HG02852 (cell line): Measurements from ENCODE around the gene SELENBP1.
"Not testable (repeated sequence)": the region's sequence is repeated elsewhere in the genome, so short reads cannot be mapped to it uniquely, and the experiment has no call there.

ENCODE experiments used
- ATAC-seq: cut with Tn5 transposase; IDR thresholded peaks from one replicate; pipeline ENCODE4 v1.9.1; 2021; ENCODE audit warnings: mild to moderate bottlenecking, moderate library complexity; ENCODE audit not compliant: unreplicated experiment

The SELENBP1 gene

DNA sequence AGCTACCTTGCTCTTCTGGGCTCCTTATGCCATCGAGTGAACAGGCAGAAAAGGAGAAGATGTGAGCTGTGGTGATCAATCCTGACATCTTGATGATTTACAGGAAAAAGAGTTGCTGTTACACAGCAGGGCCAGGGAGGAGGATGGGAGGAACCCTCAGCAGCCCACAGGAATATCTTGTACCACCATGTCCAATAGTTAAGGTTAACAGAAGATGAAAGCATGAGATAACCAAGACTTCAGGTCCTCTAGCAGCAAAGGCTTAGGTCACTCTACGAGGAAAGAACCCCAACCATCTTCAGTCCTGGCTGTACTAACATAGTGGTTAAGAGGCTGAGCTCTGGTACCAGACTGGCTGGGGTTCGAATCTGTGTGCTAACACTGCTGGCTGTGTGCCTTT lies 12.1 kb upstream of the SELENBP1 start:
- ATAC-seq, result no peak

DNA sequence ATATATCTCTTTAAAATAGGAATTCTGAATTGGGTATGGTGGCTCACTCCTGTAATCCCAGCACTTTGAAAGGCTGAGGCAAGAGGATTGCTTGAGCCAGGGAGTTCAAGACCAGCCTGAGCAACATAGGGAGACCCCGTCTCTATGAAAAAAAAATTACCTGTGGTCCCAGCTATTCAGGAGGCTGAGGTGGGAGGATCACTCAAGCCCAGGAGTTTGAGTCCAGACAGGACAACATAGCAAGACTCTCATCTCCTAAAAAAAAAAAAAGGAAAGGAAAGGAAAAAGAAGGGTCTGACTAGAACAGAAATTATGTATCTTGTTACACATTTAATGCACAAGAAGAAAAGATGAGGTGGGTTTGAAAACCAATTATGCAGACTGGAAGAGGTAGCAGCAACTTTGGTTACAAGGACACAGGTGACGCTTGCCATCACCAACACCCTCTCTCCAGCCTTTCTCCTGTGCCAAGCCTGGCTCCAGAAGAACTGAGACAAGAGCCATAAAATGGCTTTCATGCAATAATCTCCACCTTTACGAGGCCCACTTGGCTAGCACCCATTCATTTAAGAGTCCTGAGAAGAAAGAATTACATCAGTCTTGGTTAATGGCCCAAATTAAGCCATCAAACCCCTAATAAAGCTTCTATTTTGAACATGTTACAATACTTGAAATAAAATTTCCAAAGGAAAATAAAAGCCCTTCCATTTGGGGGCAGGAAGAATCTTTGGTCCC lies 4.8 kb upstream of the SELENBP1 start:
- no peak for ATAC-seq

DNA sequence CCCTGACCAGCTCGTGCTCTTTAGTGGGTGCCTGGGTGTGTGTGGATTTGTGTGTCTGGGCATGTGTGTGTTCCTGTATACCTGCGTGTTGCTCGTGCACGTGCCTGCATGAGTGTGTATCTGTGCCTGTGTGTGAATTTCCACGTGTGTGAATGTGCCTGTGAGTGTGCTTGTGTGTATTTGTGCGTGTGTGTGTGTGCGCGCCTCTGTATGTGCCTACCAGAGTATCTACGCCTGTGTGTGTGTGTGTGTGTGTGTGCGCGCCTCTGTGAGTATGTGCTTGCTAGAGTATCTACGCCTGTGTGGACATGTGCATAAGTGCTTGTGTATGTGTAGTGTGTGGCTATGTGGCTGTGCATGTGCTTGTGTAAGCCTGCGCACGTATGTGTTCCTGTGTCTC lies 691 bp upstream of the SELENBP1 start:
- no peak for ATAC-seq

DNA sequence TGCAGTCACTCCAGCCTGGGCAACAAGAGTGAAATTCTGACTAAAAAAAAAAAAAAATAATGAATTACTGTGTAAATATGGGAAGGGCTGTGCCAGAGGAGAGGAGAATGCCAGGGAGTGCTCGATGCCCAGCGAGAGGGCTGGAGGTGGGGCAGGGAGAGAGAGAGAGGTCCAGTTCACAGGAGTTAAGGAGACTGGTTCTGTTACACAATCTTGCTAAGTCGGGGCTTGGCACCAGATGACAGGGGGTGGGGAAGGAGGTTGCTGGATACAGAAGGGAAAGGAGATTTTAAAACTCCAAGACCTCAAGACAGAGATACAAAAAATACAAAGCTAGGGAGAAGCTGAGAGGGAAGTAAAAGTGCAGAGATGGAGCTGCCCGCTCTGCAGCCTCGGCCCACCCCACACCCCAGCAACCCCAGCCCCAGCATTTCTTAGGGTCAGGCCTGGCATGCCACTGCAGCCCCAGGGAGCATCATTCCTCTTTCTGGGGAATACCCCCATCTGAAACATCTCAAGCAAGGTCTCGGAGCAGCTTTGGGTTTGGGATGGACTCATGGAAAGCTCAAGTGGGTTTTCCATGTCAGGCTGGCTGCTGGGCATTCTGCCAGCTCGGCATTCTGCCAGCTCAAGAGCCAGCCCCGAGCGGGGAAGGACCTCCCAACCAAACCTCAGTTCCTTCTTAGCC lies 991 bp downstream of the SELENBP1 start:
- no peak for ATAC-seq

DNA sequence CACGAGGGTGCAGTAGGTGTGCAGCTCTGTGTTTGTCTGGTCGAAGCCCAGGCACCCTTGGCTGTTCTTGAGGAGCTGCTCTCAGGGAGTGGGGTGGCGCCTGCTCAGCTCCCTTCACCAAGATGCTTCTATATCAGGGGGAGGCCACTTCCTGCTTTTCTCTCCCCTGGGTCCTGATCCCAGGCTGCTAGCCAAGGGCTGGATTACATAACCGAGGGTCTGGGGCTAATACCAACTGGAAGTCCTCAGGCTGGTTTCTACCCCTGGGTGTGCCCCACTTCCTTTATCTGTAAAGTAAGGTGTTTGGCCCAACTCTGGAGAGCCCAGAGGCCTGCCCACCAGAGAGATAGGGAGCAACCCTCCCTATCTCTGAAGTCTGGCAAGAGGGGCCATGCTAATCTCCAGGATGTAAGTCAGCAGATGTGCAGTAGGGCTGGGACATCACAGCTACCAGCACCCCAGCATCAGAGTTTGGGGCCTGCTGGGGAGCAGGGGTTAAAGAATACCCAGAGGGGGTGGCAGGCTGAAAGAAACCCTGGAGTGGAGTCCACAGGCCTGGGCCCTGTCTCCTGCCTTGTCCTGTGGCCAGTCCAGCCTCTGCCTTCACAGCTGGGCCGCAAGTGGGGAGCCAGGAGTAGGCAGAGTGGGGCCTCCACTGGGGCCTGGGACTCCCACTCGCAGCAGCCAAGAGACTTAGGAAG lies 2.1 kb downstream of the SELENBP1 start:
- ATAC-seq, result no peak

DNA sequence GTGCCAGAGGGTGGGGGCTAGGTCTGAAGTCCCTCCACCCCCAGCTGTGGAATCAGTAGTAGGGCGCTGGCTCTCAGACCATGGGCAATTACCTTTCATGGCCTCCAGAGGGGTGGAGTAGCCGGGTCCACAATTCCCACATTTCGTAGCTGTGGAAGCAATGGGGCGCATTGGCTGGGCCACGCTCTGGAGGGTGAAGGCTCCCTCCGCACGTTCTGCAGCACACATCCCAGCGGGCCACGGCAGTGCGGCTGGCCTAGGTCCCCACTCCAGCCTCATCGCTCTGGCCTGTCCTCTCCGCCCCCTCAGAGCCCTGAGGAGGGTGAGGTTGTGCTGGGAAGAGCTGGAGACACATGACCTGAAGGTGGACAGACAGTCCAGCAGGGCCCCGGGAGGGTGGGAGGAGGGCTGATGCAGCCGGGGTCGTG lies 2.9 kb downstream of the SELENBP1 start:
- no peak for ATAC-seq

DNA sequence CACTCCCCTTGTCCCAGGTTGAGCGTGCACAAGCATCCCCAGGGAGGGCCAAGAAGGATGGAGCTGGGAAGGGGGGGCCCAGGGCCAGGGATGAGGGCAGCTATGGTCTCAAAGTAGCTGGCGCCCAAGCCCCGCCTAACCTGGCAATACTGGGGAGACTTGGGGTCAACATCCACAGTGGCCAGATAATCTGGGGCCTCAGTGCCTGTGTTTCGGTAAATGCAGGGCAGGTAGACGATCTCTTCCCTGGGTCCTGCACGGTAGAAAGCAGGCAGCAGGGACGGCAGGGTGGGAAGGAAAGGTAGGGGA lies 3.2 kb downstream of the SELENBP1 start:
- no peak for ATAC-seq

DNA sequence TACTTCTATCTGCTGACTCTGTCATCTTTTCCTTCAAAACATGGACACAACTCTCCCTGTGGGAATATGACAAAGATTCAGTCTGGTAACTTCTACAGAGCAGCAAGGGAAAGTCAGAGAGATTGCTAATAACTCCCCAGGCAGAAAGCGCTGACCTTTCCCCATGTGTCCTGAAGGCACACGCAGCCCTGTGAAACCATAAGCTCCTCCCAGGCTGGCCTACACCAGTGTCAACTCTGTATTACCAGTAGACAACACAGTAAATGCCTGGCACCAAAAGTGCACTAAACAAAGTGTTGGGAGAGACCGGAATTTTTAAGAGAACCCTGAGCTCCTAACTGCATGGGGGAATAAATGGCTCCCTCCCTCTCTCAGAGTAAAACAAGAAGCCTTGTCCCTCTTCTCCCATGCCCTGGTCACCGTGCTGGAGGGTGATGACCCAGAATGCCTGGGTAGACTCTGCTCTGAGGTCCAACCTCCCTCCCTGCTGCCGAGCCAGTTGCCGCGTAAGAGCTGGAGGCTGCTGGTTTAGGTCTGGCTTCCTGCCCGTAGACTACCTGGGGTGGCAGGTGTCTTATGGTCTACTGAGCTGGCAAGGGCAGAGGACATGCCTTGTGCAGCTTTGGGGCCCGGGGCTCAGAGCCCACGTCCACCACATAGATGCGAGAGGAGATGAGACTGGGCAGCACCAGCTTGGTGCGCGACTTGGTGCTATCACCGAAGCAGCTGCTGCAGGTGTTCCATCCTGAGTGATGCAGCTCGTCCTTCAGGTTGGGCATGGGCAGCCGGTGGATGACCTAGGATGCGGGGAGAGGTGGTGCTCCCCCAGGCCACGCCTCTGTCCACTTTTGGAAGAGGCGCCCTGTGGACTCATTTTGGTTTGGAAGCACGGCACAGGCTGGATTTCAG lies 3.9 kb downstream of the SELENBP1 start:
- no peak for ATAC-seq

DNA sequence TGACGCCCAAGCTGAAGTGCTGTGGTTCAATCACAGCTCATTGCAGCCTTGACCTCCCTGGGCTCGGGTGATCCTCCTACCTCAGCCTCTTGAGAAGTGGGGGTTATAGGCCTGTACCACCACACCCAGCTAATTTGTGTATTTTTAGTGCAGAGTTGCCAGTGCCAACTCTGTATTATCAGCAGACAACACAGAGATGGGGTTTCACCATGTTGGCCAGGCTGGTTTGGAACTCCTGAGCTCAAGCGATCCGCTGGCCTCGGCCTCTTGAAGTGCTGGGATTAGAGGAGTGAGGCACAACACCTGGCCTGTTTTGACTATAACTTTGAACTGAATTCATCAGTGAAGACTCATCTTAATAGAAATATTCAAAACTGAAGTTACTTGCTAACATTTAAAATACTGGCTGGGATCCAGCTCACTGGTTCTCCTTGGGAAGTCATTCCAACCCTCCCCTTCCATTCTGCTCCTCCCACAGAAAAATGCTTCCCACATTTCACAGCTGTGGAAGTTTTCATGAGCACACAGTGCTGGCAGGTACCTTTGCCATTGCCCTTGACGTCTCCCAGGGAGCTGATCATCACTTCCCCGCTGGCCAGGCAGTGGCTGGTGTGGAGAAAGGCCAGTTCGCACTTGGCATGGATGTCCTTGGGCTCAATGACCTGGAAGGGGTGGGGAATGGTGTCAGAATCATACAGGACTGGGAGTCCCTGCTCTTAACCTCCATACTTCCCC lies 4.7 kb downstream of the SELENBP1 start:
- no peak for ATAC-seq

DNA sequence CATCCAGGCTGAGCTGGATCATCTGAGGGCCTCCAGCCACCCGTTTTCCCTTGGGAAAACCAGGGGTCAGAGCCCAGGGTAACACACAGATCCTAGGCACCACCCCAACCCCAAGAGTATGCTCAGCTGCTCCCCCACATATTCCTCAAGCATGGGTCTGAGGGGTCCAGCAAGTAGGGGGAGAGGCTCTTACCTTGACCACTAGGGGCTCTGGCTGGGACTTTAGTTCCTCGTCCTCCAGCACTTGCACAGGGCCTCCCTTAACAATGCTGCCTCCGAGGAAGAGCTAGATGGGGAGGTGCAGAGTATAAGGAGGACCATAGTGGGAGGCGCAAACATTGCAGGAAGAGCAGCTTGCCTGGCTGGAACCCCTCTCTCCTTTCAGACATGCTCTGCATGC lies 7.5 kb downstream of the SELENBP1 start:
- no peak for ATAC-seq

DNA sequence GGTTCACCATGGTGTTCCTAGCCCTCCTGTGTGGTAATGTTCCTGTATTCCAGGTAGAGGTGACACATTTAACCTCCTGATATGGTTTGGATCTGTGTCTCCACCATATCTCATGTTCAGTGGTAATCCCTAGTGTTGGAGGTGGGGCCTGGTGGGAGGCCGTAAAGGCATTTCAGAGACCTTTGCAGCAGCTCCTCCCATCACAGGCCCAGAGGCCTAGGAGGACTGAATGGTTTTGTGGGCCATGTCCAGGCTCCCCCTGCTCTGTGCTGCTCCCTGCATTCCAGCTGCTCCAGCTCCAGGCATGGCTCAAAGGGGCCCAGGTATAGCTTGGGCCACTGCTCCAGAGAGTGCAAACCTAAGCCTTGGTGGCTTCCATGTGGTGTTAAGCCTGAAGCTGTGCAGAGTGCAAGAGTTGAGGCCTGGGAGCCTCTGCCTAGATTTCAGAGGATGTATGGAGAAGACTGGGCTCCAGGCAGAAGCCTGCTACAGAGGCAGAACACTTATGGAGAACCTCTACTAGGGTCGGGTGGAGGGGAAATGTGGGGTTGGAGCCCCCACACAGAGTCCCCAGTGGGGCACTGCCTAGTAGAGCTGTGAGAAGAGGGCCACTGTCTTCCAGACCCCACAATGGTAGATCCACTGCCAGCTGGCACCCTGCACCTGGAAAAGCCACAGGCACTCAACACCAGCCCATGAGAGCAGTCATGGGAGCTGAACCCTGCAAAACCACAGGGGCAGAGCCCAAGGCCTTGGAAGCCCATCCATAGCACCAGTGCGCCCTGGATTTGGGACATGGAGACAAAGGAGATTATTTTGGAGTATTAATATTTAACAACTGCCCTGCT lies 10.0 kb downstream of the SELENBP1 start:
- no peak for ATAC-seq

DNA sequence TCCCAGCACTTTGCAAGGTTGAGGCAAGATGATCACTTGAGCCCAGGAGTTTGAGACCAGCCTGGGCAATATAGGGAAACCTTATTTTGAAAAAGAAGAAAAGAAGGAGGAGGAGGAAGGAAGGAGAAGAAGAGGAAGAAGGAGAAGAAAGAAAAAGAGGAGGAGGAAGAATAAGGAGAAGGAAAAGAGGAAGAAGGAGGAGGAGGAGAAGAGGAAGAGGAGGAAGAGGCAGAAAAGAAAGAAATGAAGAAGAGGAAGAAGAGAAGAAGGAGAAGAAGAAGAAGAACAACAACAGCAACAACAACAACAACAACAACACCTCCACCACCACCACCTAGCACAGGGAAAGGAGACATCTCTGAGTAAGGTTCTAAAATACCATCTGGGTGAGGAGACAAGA lies 10.6 kb downstream of the SELENBP1 start:
- no peak for ATAC-seq

DNA sequence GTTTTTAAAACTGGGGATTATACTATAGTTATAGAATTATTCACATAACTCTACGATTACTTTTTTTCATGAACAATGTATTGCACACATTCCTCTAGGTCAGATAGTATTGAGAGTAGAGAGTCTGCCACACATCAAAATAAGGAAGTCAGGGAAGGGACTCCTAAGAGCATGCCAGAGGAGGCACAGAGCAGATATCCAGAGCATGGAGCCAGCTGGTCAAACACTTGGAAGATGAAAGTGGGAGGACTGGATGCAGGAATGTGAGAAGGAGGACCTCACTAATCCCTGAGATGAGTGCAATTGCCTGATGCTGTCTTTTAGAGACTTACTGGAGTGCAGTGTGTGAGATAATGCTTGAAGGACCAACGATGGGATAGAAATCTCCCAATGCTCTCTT lies 15.8 kb downstream of the SELENBP1 start:
- ATAC-seq, result no peak

DNA sequence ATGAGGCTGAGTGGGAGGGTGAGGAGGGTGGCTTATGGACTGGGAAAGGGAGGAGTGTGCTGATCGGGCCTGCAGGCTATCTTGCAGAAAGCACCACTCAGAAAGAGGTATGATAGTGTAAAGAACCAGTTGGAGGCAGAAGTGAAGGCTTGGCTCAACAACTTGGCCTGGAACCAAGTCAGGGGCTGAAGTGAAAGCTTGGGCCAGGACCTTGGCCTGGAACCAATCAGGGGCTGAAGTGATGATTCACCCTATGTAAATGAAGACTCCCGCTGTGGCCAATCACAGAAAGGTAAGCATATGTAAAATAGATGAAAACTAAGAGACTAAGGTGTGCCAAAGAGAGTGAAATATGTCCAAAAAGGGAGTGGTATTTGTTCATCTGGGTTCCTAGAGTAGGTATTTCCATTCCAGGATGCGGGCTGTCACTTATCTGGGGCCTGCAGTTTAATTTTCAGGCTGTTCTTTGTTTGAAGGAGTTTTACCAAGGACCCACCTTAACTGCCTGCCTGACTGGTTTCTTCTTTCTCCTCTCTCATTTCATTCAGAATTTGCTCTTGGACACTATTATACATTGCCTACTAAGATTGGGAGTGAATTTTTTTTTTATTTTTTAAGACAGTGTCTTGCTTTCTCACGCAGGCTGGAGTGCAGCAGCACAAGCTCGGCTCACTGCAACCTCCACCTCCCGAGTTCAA lies 20.3 kb downstream of the SELENBP1 start:
- no peak for ATAC-seq

DNA sequence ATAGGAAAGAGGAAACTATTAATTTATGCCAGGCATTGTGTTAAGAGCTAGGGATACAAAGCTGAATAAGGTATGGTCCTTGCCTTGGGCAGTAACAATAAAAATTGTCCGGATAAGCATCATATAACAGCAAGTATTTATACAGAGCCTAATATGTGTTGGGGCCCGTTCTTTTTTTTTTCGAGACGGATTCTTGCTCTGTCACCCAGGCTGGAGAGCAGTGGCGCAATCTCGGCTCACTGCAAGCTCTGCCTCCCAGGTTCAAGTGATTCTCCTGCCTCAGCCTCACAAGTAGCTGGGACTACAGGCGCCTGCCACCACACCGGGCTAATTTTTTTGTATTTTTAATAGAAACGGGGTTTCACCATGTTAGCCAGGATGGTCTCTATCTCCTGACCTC lies 22.2 kb downstream of the SELENBP1 start:
- ATAC-seq, result not testable (repeated sequence)

DNA sequence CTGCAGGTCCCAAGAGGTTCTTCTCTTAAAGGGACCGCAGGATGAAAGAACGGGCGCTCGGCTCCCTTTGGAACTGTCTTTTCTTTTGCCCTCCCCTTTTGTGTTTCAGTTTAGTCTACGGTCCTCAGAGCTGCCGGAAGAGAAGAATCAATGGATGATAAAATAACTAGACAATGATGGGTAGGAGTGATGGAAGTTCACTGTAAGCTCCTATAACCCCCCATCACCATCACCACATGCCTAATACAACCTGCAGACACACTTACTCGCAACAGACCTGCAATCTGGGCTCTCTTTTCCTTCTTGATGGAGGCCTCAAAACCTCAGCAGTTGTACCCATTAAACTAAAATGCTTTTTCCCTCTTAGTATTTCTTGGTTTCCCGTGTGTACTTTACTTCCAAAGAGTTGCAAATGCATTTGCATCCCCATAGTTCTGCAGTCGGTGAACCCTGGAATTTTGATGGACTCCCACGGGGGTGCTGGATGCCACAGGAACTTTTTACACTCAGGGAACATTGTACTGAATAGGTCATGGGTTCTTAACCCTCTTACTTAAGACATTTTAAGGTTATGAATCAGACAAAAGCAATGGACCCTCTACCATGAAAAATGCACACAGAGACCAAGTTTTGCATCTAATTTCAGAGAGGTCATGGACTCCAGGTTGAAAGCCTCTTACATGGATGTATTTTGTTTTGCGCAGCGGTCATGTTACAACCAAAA lies 24.8 kb downstream of the SELENBP1 start:
- no peak for ATAC-seq

DNA sequence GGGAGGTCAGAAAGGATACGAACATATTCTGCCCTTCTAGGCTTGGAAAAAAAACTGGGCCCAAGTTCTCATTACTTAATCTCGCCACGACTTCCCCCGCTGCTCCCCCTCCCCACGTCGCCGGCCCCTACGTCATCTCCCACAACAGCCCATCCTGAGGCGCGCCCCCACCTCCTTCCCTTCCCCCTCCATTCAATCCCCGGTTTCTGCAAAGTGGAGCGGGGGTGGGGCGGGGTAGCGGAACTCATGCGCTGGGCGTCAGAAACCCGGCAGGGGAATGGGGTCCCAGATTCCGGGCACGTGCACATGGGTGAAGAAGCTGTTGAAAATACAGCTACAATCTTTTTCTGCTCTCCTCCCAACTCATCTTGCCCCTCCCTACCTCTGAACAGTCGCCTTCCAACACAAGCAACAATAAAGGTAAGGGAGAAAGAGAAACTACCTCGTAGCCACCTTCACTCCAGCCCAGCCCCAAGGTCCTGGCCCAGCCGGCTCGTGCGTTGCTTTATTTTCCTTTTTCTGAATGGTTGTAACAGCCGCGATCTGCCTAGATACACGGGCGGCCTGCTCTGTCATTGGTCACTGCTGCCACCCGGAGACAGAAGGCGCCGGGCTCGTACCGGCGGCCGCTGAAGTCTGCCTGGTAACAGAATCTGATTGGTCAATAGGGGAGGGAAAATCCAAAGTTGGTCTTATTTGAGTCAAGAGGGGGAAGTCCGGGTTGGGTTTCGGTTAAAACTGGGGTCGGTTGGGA lies 25.6 kb downstream of the SELENBP1 start, which contains the start of gene RFX5:
Gene RFX5, minus strand, starts transcription at position 484 of the 754 bp plus-strand sequence. CDS start 932 bp downstream, outside the sequence.
- peak; percentile 95 for ATAC-seq
